ENCODE measurements around the gene ADGRB2. TPM values are rescaled to one million over a fixed set of nuclear protein-coding genes. Genes with fewer than 3 reads are reported as not detected.

Gene ADGRB2
- total RNA-seq, 1 experiment from 2014 or later: 10.9 TPM

GRCh38 chr1:31773861-31774260 lies 9.7 kb upstream of the ADGRB2 start:
- no peak overlapping the region for H3K14ac ChIP-seq (ENCODE audit: insufficient read depth, low read length)

More at GRCh38 chr1:31773861-31774260, 9.7 kb upstream of the ADGRB2 start:
- Histone ChIP-seq H3K79me1 (ENCODE audit: insufficient read depth, low read depth, low read length, poor library complexity, severe bottlenecking) (no peaks in the 10 kb centered on the region), H3K56ac (ENCODE audit: insufficient read length, low read depth, low read length) (no peak overlapping the region), H4K5ac (ENCODE audit: insufficient read length, low read depth, low read length) (no peak overlapping the region), H2BK5ac (ENCODE audit: insufficient read length, low read length) (no peak overlapping the region), H2BK20ac (ENCODE audit: low read depth, low read length, poor library complexity, severe bottlenecking) (no peak overlapping the region), H3K27ac (ENCODE audit: insufficient read length, low read depth, low read length) (no peak overlapping the region), H2AFZ (ENCODE audit: low read length) (no peak overlapping the region), H3K4ac (ENCODE audit: low read depth, low read length) (no peak overlapping the region), H2BK12ac (ENCODE audit: insufficient read length, low read depth, low read length) (no peak overlapping the region), H3K79me2 (ENCODE audit: insufficient read depth, low read length) (no peaks in the 10 kb centered on the region), H4K8ac (replicated peaks; ENCODE audit: insufficient read length, low read depth, low read length) (no peak overlapping the region), H3K4me2 (ENCODE audit: insufficient read depth, insufficient read length, low read length) (no peak overlapping the region), H3K9ac (ENCODE audit: extremely low read depth, insufficient read length, low read length) (no peak overlapping the region), H3K18ac (ENCODE audit: insufficient read length, low read depth, low read length) (no peak overlapping the region), H2BK15ac (ENCODE audit: low read depth, low read length) (no peak overlapping the region), H4K20me1 (ENCODE audit: control insufficient read depth, insufficient read depth, insufficient read length) (no peaks in the 10 kb centered on the region), H3K23me2 (ENCODE audit: insufficient read length, low read depth, low read length, poor library complexity, severe bottlenecking) (peaks cover 7% of the 10 kb centered on the region), H3K27me3 (ENCODE audit: insufficient read depth, low read length) (peaks cover 38% of the 10 kb centered on the region), H3T11ph (ENCODE audit: low read length) (no peak overlapping the region), H2AK5ac (ENCODE audit: insufficient read length, low read length) (no peak overlapping the region), H2BK120ac (ENCODE audit: low read depth, low read length, poor library complexity, severe bottlenecking) (no peak overlapping the region), H3K9me3 (ENCODE audit: control insufficient read depth, low read depth, low read length) (no peaks in the 10 kb centered on the region), H3K23ac (ENCODE audit: insufficient read length, low read depth, low read length) (no peak overlapping the region), H4K91ac (ENCODE audit: insufficient read length, low read depth, low read length) (no peak overlapping the region), H3K4me1 (ENCODE audit: insufficient read depth, low read length) (no peaks in the 10 kb centered on the region)
- no peak for DNase-seq
- H3K36me3 Mint-ChIP-seq (ENCODE audit: insufficient read depth in 1 of 3, low read depth in 3 of 3): no peaks in the 10 kb centered on the region
- no peak overlapping the region for H3K4me3 Mint-ChIP-seq
- H3K9me3 Mint-ChIP-seq: no peaks in the 10 kb centered on the region; a peak in 1 of 5 replicates
- H3K27me3 Mint-ChIP-seq (ENCODE audit: low read depth): peaks cover 89% of the 10 kb centered on the region
- H3K4me1 Mint-ChIP-seq: peaks cover 27 to 45% of the 10 kb centered on the region in 2 experiments
- TF ChIP-seq CTCF (conservative IDR thresholded peaks at IDR 0.05): no peak
- H3K27ac Mint-ChIP-seq: no peak overlapping the region
- no CpG with 5 or more reads among the region's 5 CpGs for WGBS (ENCODE audit: extremely low coverage, insufficient read length, low lambda C conversion rate)
